HG03439 (cell line): ENCODE results near the gene CDH4.

ENCODE experiments used
- ATAC-seq: cut with Tn5 transposase; IDR thresholded peaks from one replicate; pipeline ENCODE4 v1.9.1; 2021; ENCODE audit warnings: mild to moderate bottlenecking, moderate library complexity; ENCODE audit not compliant: unreplicated experiment

CDH4 gene

GRCh38 chr20:61543931-61544745, 292.1 kb downstream of the CDH4 start:
- ATAC-seq: no peak

GRCh38 chr20:61544910-61545889, 293.1 kb downstream of the CDH4 start:
- ATAC-seq: no peak

DNA sequence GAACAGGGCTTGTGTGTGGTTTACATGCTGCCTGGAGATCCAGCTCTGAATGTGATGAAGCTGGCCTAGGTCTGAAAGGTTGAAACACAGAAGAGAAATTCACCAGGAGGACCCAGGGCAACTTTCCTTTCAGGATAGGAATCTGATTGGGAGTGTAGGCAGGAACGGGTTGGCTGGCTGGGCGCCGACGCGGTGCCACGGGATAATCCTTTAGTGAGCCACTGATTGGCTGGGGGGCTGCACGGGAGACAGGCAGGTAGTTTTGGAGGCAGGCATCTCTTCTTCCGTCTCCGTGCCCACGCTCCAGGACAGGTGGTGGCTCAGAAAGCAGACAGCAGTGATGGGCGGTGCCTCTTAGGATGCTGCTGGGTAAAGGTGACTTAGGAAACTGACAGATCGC, 294.6 kb downstream of the CDH4 start:
- no peak for ATAC-seq

GRCh38 chr20:61548069-61548468, 296.0 kb downstream of the CDH4 start:
- no peak for ATAC-seq

DNA sequence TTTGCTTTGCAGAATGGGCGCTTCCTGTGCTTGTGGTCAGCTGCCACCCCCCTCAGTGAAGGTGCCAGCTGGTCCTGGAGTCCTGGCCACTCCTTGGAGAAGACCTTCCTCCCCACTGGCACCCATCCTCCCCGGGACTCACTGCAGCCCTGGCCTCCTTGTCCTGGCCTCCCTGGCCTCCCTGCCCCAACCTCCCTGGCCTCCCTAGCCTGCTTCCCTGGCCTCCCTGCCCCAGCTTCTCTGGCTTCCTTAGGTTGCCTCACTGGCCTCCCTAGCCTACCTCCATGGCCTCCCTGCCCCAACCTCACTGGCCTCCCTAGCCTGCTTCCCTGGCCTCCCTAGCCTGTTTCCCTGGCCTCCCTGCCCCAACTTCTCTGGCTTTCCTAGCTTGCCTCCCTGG, 297.8 kb downstream of the CDH4 start:
- no peak for ATAC-seq

DNA sequence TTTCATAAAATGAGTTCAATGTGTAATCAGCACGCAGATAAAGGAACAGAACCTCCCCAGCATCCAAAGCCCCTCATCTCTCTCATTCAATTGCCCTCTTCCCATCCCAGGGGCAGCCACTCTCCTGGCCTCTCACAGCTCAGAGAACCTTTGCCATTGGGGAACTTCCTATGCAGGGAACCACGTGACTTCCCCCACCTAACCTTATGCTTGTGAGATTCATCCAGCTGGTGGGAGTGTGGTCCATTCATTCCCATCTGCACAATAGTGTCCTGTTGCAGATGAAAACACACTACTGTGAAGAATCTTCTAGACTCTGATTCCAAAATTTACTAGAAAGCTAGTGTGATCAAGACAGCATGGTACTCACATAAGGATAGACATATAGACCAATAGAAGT, 299.3 kb downstream of the CDH4 start:
- no peak for ATAC-seq

DNA sequence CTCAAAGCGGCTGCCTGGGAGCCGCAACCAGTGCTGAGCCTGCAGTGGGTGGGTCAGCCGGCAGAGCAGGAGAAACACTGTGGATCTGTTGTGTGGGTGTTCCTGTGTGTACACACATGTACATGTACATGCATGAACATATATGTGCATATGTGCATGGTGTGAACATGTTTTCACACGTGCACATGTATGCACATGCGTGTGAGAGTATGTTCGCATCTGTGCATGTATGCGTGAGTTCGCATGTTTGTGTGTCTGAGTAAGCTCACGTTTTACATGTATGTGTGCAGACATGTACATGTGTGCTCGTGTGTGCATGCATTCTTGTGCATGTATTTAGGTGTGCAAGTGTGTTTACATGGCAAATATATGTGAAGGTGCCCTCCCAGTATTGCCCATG, 302.6 kb downstream of the CDH4 start:
- no peak for ATAC-seq

DNA sequence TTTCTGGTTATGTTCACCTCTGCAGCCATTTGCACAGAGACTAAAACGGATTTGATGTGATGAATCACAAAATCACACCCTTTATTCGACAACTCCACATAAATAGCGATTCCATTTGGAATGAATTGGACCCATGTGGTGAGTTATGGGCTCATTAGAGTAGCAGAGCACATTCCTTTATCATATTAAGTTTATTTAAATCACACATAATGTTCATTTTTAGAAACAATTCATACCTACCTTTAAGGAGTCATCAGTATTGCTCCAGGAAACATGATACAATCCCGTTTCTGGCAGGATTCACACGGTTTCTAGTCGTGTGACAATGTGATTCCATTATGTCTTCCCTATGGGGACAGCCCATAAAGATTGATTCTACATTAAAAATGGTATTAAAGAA, 303.5 kb downstream of the CDH4 start:
- ATAC-seq: no peak

DNA sequence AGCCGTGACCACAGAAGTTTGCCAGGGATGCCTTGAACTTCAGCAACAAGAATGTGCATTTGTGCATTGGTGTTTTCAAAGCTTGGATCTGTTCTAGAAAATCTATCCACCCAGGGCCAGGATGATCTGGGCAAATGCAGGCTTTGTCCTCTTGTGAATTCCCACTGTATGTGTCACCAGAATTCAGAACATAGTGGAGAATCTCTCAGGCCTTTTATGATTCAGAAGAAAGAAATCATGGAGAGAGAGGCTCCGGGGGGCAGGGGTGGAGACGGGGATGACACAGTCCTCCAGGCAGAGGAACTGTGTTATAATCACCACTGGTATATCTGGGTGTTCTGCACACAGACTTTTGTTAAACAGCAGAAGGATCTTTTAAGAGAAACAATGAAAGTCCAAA, 304.1 kb downstream of the CDH4 start:
- no peak for ATAC-seq

DNA sequence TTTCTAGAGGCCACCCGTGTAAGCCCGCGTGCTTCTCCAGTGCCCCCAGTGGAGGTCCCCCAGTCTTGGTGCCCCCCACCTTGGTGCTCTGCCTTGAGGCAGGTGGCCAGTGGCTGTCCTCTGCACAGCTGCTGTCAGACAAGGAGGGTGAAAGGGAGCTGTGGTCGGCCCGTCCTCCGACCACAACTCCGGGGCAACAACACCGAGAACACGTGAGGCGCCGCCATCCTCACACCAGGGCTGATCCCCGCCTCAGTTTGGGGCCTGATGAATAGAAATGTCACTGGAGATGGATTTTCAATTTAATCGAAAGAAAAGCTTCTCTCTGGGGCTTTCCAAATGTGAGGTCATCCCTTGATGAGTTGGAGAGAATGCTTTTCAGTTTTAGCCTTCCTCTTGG, 304.6 kb downstream of the CDH4 start:
- ATAC-seq: no peak

- ATAC-seq: no peak
Measured at GRCh38 chr20:61557621-61558020, 305.6 kb downstream of the CDH4 start.

DNA sequence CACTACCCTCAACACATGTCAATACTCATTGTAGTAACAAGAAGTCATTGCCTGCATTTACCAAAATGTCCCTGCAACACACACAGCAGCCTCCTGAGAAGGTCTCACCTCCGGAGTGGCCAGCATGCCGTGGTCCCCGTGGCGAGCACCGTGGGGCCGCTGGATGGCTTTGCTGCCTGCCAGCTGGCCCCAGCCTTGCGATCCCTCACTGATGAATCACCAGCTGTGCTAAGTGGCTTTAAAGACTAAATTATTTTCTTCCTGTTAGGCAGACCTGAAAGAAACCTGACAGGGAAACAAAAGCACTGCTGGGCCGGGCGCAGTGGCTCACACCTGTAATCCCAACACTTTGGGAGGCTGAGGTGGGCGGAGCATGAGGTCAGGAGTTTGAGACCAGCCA, 306.7 kb downstream of the CDH4 start:
- no peak for ATAC-seq

DNA sequence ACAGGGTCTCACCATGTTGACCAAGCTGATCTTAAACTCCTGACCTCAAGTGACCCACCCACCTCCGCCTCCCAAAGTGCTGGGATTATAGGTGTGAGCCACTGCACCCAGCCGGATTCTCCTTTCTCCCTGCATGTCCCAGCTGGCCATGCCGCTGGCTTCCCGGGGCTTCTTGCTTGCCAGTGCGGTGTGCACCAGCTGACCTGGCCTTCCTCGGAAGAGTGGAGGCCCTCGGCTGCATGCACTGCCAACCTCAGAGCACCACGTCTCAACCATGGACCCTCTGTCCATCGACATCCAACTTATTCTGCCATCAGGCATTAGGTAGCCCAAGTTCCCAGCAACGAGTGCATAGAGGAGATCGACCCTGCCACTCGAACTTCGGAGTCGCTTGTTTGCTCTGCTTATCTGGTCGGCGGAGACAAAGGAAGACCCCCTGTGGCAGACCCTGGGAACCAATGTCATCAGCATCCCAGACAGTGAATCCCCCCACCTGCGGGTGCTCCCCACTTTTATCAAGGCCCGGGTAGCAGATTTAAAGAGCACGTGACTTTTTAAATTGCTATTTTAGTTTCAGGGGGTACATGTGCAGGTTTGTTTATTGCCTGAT, 307.8 kb downstream of the CDH4 start:
- no peak for ATAC-seq

- ATAC-seq: no peak
Measured at GRCh38 chr20:61560361-61560853, 308.3 kb downstream of the CDH4 start.

DNA sequence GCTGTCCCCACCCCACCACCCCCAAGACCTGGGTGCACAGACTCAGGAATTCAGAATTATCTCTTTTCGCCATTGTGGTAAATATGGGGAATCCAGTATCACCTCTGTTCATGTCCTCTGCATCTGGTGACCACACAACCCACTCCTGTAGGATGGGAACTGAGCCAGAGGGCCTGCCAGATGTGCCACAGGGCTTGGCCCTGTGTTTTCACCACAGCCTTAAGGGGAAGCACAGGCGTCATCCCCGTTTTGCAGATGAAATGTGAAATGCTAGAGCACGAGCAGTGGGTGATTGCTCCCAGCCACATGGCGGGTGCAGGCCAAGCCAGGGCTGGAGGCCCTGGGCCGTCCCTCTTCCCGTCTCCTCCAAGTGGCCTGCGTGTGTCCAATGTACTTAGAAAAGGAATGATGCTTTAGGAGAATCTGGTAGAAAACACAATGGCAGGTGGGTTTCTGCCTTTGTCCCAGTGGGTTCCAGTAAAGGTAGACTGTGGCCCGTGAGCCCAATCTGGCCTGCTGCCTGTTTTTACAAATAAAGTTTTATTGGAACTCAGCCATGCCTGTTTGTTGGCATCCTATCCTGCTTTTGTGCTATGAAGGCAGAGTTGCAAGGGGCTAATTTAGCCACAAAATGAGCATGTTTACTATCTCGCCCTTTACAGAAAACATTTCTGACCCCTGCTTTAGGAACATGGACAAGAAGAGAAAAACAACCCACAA, 309.2 kb downstream of the CDH4 start:
- no peak for ATAC-seq

DNA sequence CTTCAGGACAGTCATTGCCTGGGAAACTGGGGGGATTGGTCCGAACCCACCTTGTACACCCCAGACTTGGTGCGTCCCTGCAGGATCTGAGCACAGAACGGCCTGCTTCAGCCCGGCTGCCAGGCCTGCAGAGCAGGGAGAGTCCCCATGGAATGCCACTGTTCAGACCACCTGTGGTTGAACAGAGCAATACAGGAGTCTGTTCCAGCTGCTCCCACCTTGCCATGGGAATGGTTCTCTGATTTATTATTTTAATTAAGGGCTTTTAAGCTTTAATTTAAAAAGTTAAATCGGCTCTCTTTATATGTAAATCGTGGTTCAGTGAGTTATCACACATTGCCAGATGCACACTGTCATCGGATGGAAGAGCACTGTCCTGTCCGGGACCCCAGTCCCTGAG, 310.4 kb downstream of the CDH4 start:
- no peak for ATAC-seq

- no peak for ATAC-seq
Measured at GRCh38 chr20:61562897-61563504, 310.9 kb downstream of the CDH4 start.

GRCh38 chr20:61564628-61565027, 312.6 kb downstream of the CDH4 start:
- ATAC-seq: no peak

DNA sequence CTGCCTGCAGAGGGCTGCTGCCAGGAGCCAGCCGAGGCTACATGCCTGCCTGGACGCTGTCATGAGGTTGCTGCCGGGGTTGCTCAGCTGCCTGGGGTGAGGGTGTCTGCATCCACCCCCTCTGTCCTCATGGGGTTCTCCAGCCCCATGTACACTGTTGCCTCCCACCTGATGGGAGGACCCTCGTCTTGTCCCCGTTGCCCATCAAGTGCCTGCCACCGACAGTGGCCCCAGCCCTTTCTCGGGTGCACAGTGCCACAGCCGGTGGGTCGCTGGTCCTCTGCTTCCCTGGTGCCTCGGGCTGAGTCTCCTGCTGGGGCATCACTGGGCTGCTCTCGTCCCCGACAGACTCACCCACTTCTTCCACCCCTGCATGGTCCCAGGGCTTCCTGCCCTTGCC, 313.7 kb downstream of the CDH4 start:
- no peak for ATAC-seq

- ATAC-seq: no peak
Measured at GRCh38 chr20:61566691-61567090, 314.6 kb downstream of the CDH4 start.
